Type B pancreatic cell (in vitro differentiated cells): ENCODE measurements around the gene MRPL40. TPM values are rescaled to one million over a fixed set of nuclear protein-coding genes. Genes with fewer than 3 reads are reported as not detected.

Source experiments
- DNase-seq: peaks from one replicate; pipeline ENCODE4 v3.0.0; 2021; ENCODE audit warnings: mixed read lengths; ENCODE audit not compliant: unreplicated experiment; ENCODE audit errors: extremely low spot score
- H3K27ac Mint-ChIP-seq: 2 replicates; pipeline ENCODE4 v1.8.0; 2021; ENCODE audit warnings: mild to moderate bottlenecking, mixed read lengths
- H3K27me3 Mint-ChIP-seq: 2 replicates; pipeline ENCODE4 v1.8.0; 2021; ENCODE audit warnings: mixed read lengths
- H3K36me3 Mint-ChIP-seq: 2 replicates; pipeline ENCODE4 v1.8.0; 2021; ENCODE audit warnings: mixed read lengths
- H3K4me1 Mint-ChIP-seq: one replicate; pipeline ENCODE4 v1.8.0; 2021; ENCODE audit warnings: mixed read lengths; ENCODE audit not compliant: unreplicated experiment
- H3K4me3 Mint-ChIP-seq: 2 replicates; pipeline ENCODE4 v1.8.0; 2021; ENCODE audit warnings: mild to moderate bottlenecking, mixed read lengths
- H3K9me3 Mint-ChIP-seq: 2 replicates; pipeline ENCODE4 v1.8.0; 2021; ENCODE audit warnings: mixed read lengths
- CTCF ChIP-seq: fragments of 200-600 bp; sonication (generic); conservative IDR thresholded peaks from 2 replicates; pipeline ENCODE4 v1.5.0; 2021; ENCODE audit warnings: antibody characterized with exemption, mild to moderate bottlenecking
- total RNA-seq: library from RNA; stranded (reverse); gene quantifications from 2 replicates; pipeline ENCODE4 v1.2.1, GENCODE V29; 2021; ENCODE audit warnings: low replicate concordance

The MRPL40 gene
- total RNA-seq, 1 donor from 2014 or later = 24.7 TPM

GRCh38 chr22:19401483-19401882, 30.9 kb upstream of the MRPL40 start:
- no peak overlapping the region for H3K27ac Mint-ChIP-seq
- no peaks in the 10 kb centered on the region for H3K27me3 Mint-ChIP-seq
- H3K4me3 Mint-ChIP-seq = no peak overlapping the region
- H3K4me1 Mint-ChIP-seq = no peaks in the 10 kb centered on the region
- no peak for DNase-seq
- no peak for TF ChIP-seq CTCF
- H3K9me3 Mint-ChIP-seq = no peaks in the 10 kb centered on the region
- peaks cover 7% of the 10 kb centered on the region for H3K36me3 Mint-ChIP-seq

- Mint-ChIP-seq H3K4me3 (no peak overlapping the region), H3K36me3 (peaks cover 12% of the 10 kb centered on the region), H3K4me1 (peaks cover 2% of the 10 kb centered on the region), H3K27me3 (no peaks in the 10 kb centered on the region), H3K9me3 (no peaks in the 10 kb centered on the region), H3K27ac (no peak overlapping the region)
- no peak for TF ChIP-seq CTCF
- no peak for DNase-seq
These were observed 29.6 kb upstream of the MRPL40 start for GRCh38 chr22:19402642-19403191.

GRCh38 chr22:19404676-19405075, 27.7 kb upstream of the MRPL40 start:
- H3K27me3 Mint-ChIP-seq = no peaks in the 10 kb centered on the region
- TF ChIP-seq CTCF = no peak
- H3K4me1 Mint-ChIP-seq = peaks cover 3% of the 10 kb centered on the region
- H3K36me3 Mint-ChIP-seq = peaks cover 16% of the 10 kb centered on the region
- H3K9me3 Mint-ChIP-seq = no peaks in the 10 kb centered on the region
- no peak overlapping the region for H3K27ac Mint-ChIP-seq
- no peak for DNase-seq
- no peak overlapping the region for H3K4me3 Mint-ChIP-seq

- no peak overlapping the region for H3K27ac Mint-ChIP-seq
- no peak for DNase-seq
- H3K36me3 Mint-ChIP-seq = peaks cover 16% of the 10 kb centered on the region
- no peaks in the 10 kb centered on the region for H3K27me3 Mint-ChIP-seq
- H3K9me3 Mint-ChIP-seq = no peaks in the 10 kb centered on the region
- peaks cover 3% of the 10 kb centered on the region for H3K4me1 Mint-ChIP-seq
- H3K4me3 Mint-ChIP-seq = no peak overlapping the region
- TF ChIP-seq CTCF = no peak
These were observed 27.2 kb upstream of the MRPL40 start for GRCh38 chr22:19405133-19405532.

- Mint-ChIP-seq H3K27ac (no peak overlapping the region), H3K36me3 (peaks cover 16% of the 10 kb centered on the region)
These were observed 26.7 kb upstream of the MRPL40 start for GRCh38 chr22:19405652-19406051.

More at GRCh38 chr22:19405652-19406051, 26.7 kb upstream of the MRPL40 start:
- no peak for TF ChIP-seq CTCF
- Mint-ChIP-seq H3K4me1 (peaks cover 3% of the 10 kb centered on the region), H3K4me3 (no peak overlapping the region), H3K9me3 (no peaks in the 10 kb centered on the region), H3K27me3 (no peaks in the 10 kb centered on the region)
- DNase-seq = no peak
